ENCODE data around the gene DYNC1LI1.
"Not testable (repeated sequence)": the region's sequence is repeated elsewhere in the genome, so short reads cannot be mapped to it uniquely, and the experiment has no call there.

Gene DYNC1LI1

DNA sequence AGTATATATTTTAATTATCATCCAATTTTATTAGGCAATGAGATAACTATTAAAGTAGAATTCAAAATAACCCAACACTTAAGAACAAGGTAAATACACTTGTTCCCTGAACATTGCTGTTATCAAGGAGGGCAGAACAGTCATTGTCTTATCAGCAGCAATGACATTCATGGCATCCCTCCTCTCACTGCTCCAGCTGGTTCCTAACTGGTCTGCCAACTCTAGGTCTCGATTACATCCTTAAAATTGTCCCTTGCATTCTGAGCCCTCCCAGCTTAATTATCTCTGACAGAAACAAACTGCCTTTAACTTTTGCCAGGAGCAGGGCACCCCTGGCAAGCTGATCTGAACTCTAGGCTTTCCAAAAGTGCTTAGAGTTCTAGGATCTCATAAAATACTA lies 14.0 kb upstream of the DYNC1LI1 start:
- no peak for DNase-seq (ENCODE audit: low read depth in 1 of 2, low spot score in 1 of 2)

GRCh38 chr3:32583708-32584107 lies 13.1 kb upstream of the DYNC1LI1 start:
- no peak for DNase-seq (ENCODE audit: low read depth in 1 of 2, low spot score in 1 of 2)

DNA sequence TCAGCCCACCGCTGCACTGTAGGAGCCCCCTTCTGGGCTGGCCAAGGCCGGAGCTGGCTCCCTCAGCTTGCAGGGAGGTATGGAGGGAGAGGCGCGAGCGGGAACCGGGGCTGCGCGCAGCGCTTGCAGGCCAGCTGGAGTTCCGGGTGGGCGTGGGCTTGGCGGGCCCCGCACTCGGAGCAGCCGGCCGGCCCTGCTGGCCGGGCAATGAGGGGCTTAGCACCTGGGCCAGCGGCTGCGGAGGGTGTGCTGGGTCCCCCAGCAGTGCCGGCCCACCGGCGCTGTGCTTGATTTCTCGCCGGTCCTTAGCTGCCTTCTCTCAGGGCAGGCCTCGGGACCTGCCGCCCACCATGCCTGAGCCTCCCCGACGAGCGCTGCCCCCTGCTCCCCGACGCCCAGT lies 8.0 kb upstream of the DYNC1LI1 start:
- not testable (repeated sequence) for DNase-seq (ENCODE audit: low read depth in 1 of 2, low spot score in 1 of 2)

GRCh38 chr3:32577581-32578556 lies 7.2 kb upstream of the DYNC1LI1 start:
- no peak for DNase-seq (ENCODE audit: low read depth in 1 of 2, low spot score in 1 of 2)

GRCh38 chr3:32577174-32577573 lies 6.5 kb upstream of the DYNC1LI1 start:
- no peak for DNase-seq (ENCODE audit: low read depth in 1 of 2, low spot score in 1 of 2)

GRCh38 chr3:32575451-32576113 lies 4.9 kb upstream of the DYNC1LI1 start:
- DNase-seq (ENCODE audit: low read depth in 1 of 2, low spot score in 1 of 2), result no peak

GRCh38 chr3:32571192-32571485 lies 481 bp upstream of the DYNC1LI1 start:
- DNase-seq (ENCODE audit: low read depth in 1 of 2, low spot score in 1 of 2), result no peak

DNA sequence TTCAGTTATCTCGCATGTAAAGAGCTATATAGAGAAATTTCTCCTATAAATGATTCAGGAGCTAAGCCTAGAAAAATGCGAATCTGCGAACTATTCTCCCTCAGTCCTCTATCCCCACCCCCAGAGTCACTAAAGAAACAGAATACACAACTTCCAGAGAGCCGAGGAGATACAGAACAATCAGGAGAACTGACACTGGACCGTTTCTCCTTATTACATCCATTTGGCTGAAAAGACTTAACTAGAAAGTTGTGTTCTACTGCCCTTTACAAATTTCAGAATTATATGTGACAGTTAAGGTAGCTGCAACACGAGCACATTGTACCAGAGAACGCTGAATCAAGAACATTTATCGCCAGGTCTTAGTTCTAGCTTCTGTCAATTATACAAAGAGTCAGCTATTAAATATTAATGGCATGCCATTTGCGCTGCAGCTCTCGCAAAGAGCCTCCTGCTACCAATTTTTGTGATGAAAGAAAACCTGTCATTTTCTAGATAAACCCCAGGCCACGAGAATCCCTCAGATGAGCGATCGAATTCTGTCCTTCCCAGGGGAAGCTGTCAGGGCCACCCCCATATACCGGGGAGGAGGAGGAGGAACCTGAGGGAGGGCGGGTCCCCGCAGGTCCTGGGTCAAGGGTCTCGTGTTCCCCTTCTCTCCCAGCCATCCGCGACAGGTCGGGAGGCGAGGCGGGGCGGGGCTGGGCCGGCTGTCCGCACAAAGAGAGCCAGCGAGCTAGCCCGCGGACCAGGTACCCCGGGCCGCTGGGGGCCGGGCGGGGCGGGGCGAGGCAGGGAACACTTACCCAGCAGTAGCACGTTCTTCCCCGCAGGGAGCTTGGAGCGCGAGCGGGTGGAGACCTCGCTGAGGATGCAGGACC lies 878 bp downstream of the DYNC1LI1 start:
- DNase-seq (ENCODE audit: low read depth in 1 of 2, low spot score in 1 of 2), result peak; percentile 8 to 23

DNA sequence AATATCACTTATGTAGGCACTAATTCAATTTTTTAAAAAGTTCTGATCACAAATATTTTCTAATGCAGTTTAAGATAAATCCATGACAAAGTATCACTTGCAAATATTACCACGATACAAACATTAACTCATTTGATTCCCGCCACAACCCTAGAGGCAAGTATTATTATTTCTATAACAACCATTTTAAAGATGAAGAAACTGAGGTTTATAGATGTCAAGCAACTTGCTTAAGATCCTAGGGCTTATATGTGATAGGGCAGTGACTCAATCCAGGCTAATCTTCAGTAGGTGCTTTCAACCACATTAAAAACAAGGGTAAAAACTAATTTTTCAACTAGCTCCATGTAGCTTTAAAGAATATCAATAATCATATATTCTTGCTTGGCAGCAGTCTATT lies 1.7 kb downstream of the DYNC1LI1 start:
- no peak for DNase-seq (ENCODE audit: low read depth in 1 of 2, low spot score in 1 of 2)

- DNase-seq (ENCODE audit: low read depth in 1 of 2, low spot score in 1 of 2), result no peak
These were observed 6.5 kb downstream of the DYNC1LI1 start for GRCh38 chr3:32564195-32564594.

DNA sequence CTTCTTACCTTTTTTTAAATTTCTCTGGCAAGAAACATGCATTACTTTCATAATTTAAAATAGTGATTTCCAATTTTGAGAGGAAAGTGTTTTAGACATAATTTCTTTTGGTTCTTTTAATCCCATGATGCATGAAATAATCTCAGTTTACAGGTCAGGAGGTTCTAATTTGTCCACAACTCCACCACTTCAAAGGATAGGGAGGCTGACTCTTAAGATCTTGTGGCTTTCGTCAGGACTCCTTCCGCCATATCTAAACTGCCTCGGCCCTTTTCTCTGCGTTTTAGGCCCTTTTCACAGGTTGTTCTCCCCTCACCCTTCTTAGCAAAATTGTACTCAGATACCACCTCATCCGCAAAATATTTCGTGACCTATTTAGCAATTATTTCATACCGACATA lies 8.0 kb downstream of the DYNC1LI1 start:
- DNase-seq (ENCODE audit: low read depth in 1 of 2, low spot score in 1 of 2), result no peak

DNA sequence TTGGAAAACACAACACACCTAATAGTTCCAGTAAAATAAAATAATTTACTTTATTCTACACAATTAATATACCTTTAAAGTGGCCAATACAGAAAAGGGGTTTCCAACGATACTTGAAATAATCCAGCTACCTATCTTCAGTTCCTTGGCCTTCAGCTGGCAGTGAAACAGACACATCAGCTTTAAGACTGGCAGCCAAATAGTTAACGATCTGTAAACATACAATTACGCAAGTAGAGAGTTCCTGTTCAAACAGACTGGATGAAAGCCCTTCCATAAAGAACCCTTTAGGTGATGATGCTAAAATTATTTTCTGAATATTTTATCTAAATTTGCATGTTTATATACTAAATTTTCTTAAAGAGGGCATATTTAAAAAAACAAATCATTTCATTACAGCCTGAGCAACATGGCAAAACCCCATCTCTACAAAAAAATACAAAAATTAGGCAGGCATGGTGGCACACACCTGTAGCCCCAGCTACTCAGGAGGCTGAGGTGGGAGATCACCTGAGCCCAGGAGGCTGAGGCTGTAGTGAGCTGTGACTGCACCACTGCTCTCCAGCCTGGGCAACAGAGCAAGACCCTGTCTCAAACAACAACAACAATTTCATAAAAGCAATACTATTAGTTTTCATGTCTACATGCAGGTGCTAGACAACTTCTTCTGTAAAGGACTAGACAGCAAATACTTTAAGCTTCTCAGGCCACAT lies 12.9 kb downstream of the DYNC1LI1 start:
- DNase-seq (ENCODE audit: low read depth in 1 of 2, low spot score in 1 of 2), result no peak

- DNase-seq (ENCODE audit: low read depth in 1 of 2, low spot score in 1 of 2), result no peak
These were observed 14.3 kb downstream of the DYNC1LI1 start for GRCh38 chr3:32556332-32556731.

DNA sequence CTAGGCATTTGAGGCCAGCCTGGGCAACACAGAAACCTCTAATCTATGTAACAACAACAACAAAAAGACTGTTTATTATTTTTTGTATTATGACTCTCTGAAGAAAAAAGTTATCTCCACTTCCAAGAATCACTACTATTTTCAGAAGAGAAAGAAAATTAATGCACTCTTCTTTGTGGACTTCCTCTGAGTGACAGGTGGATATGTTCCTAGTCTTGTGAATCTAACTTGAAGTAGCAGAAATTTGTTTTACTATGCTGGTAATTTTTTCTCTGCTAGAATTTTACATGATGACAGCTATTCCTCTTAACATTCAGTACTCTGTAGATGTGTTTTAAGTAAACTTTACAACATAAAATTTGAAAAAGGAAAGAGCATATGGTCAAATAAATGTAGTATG lies 16.7 kb downstream of the DYNC1LI1 start:
- no peak for DNase-seq (ENCODE audit: low read depth in 1 of 2, low spot score in 1 of 2)

- DNase-seq (ENCODE audit: low read depth in 1 of 2, low spot score in 1 of 2), result no peak
These were observed 17.2 kb downstream of the DYNC1LI1 start for GRCh38 chr3:32553459-32553858.

DNA sequence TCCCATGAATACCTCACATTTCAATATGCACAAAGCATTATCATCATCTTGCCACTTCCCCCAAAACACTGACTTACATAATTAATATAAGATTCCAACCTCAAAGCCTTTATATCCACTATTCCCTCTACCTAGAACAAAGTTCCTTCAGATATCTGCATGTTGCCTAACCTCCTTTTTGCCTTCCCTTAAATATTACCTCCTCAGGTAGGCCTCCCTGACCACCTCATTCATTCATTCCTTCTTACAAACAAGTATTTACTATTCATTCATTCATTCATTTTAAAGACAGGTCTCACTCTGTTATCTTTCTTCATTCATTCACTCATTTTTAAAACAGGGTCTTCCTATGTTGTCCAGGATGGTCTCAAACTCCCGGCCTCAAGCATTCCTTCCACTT lies 18.6 kb downstream of the DYNC1LI1 start:
- DNase-seq (ENCODE audit: low read depth in 1 of 2, low spot score in 1 of 2), result no peak

- no peak for DNase-seq (ENCODE audit: low read depth in 1 of 2, low spot score in 1 of 2)
These were observed 19.2 kb downstream of the DYNC1LI1 start for GRCh38 chr3:32551496-32551895.

DNA sequence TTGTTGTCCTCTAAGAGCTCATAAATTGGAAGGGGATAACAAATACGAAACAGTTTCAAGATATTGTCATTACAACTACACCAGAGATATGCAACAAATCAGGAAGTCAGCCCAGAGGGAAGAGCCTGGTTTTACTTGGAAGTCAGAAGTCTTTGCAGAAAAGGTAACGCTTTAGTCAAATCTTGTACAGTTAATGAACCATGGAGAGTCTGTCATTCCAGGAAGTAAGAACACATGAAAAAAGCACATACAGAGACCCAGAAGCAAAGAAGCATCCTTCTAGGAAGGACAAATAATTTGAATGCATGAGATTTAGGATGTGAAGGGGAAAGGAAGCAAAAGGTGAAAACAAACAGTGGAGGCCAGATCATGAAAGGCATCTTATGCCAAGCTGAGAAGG lies 19.6 kb downstream of the DYNC1LI1 start:
- DNase-seq (ENCODE audit: low read depth in 1 of 2, low spot score in 1 of 2), result no peak

GRCh38 chr3:32545305-32545704 lies 25.4 kb downstream of the DYNC1LI1 start:
- DNase-seq (ENCODE audit: low read depth in 1 of 2, low spot score in 1 of 2), result no peak

GRCh38 chr3:32544894-32545293 lies 25.8 kb downstream of the DYNC1LI1 start:
- DNase-seq (ENCODE audit: low read depth in 1 of 2, low spot score in 1 of 2), result no peak

DNA sequence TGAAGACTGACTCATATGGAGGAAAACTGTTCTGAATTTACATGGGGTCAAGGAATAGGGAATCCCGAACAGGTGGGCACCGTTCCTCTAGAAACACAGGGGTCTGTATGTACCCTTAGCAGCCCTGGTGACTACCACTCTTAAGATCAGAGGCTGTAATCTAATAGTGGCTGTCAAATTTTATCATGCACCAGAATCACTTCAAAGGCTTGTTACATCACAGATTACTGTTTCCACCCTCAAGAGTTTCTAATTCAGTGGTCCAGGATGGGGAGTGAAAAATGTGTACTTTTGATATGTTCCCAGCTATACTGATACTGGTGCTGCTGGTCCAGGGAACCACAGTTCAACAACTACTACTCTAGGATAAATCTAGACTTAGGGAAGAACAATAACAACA lies 27.9 kb downstream of the DYNC1LI1 start:
- DNase-seq (ENCODE audit: low read depth in 1 of 2, low spot score in 1 of 2), result no peak
